ENCODE results near the gene TUBA4A. TPM values are rescaled to one million over a fixed set of nuclear protein-coding genes. Genes with fewer than 3 reads are reported as not detected.
"Not testable (repeated sequence)": the region's sequence is repeated elsewhere in the genome, so short reads cannot be mapped to it uniquely, and the experiment has no call there.

TUBA4A gene
- total RNA-seq, 2 donors from 2014 or later = 17.8 to 20.2 TPM

DNA sequence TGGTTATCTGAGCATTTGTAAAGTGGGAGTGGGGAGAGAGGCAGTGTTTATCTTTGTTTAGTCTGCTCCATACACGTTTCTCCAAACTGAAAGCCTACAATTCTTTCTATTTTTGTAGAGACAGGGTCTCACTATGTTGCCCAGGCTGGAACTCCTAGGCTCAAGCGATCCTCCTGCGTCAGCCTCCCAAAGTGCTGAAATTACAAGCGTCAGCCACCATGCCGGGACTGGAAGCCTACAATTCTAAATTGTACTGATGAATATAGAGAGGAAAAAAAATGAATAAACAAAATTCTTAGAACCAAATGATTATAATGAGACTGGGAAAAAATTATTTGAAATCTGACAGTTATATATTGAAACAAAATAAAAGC, 48.6 kb downstream of the TUBA4A start:
- DNase-seq (no peak), ATAC-seq (no peak)
- peaks cover 0 to 1% of the 10 kb centered on the region in 2 donors for H3K36me3 ChIP-seq (replicated peaks in 1 of 2; ENCODE audit: insufficient read depth in 1 of 2, low read depth in 2 of 2)
- 82 to 83% methylated on average over 5 of the region's 5 CpGs for WGBS, 2 donors
- no peak overlapping the region for H3K4me3 ChIP-seq
- no peak overlapping the region for H3K27ac ChIP-seq
- H3K27me3 ChIP-seq = no peaks in the 10 kb centered on the region
- no peak for TF ChIP-seq POLR2A (IDR thresholded peaks at IDR 0.05)
- TF ChIP-seq, protein P1, sequence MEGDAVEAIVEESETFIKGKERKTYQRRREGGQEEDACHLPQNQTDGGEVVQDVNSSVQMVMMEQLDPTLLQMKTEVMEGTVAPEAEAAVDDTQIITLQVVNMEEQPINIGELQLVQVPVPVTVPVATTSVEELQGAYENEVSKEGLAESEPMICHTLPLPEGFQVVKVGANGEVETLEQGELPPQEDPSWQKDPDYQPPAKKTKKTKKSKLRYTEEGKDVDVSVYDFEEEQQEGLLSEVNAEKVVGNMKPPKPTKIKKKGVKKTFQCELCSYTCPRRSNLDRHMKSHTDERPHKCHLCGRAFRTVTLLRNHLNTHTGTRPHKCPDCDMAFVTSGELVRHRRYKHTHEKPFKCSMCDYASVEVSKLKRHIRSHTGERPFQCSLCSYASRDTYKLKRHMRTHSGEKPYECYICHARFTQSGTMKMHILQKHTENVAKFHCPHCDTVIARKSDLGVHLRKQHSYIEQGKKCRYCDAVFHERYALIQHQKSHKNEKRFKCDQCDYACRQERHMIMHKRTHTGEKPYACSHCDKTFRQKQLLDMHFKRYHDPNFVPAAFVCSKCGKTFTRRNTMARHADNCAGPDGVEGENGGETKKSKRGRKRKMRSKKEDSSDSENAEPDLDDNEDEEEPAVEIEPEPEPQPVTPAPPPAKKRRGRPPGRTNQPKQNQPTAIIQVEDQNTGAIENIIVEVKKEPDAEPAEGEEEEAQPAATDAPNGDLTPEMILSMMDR (IDR thresholded peaks at IDR 0.05) = no peak
- H3K4me1 ChIP-seq = peaks cover 26% of the 10 kb centered on the region
- intact Hi-C loops (cut with DNase I) = no loop called here
- no peaks in the 10 kb centered on the region for H3K9me3 ChIP-seq

DNA sequence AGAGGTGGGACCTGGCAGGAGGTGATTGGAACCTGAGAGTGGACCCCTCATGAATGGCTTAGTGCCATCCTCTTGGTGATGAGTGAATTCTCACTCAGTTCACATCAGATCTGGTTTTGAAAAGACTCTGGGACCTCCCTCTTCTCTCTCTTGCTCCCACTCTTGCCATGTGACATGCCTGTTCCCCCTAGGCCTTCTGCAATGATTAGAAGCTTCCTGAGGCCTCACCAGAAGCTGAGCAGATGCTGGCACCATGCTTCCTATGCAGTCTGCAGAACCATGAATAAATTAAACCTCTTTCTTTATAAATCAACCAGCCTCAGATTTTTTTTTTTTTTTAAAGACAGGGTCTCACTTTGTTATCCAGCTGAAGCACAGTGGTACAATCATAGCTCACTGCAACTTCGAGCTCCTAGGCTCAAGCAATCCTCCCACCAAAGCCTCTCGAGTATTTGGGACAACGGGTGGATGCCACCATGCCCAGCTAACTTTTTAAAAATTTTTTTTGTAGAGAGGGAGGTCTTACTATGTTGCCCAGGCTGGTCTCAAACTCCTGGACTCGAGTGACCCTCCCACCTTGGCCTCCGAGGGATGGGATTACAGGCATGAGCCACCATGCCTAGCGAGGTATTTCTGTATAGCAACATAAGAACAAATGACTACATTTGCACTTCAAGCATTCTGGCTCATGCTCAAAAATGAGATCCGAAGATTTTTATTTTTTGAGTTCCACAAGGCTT, 49.1 kb downstream of the TUBA4A start:
- no peaks in the 10 kb centered on the region for H3K9me3 ChIP-seq
- H3K27ac ChIP-seq = no peak overlapping the region
- peaks cover 0 to 1% of the 10 kb centered on the region in 2 donors for H3K36me3 ChIP-seq (replicated peaks in 1 of 2; ENCODE audit: insufficient read depth in 1 of 2, low read depth in 2 of 2)
- ATAC-seq (no peak), DNase-seq (peak in 1 of 4 donors; percentile 2)
- intact Hi-C loops (cut with DNase I) = no loop called here
- WGBS, 2 donors = 95% methylated on average over 7 of the region's 7 CpGs
- H3K4me1 ChIP-seq = peaks cover 26% of the 10 kb centered on the region
- TF ChIP-seq POLR2A (IDR thresholded peaks at IDR 0.05) = no peak
- TF ChIP-seq, protein P1 (IDR thresholded peaks at IDR 0.05) = no peak
- no peaks in the 10 kb centered on the region for H3K27me3 ChIP-seq
- H3K4me3 ChIP-seq = no peak overlapping the region

DNA sequence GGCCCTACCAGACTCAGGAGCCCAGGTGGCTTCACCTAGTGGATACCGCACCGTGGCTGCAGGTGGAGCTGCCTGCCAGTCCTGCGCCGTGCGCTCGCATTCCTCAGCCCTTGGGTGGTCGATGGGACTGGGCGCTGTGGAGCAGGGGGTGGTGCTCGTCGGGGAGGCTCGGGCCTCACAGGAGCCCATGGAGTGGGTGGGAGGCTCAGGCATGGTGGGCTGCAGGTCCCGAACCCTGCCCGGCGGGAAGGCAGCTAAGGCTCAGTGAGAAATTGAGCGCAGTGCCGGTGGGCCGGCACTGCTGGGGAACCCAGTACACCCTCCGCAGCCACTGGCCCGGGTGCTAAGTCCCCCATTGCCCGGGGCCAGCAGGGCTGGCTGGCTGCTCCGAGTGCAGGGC, 52.4 kb downstream of the TUBA4A start:
- DNase-seq; H3K36me3 ChIP-seq (replicated peaks in 1 of 2; ENCODE audit: insufficient read depth in 1 of 2, low read depth in 2 of 2); ATAC-seq; H3K9me3 ChIP-seq; H3K27me3 ChIP-seq; H3K4me3 ChIP-seq; intact Hi-C loops (cut with DNase I): not testable (repeated sequence)
- peak overlapping the region in 2 of 4 donors; percentile 49 to 53 for H3K27ac ChIP-seq
- peaks cover 13% of the 10 kb centered on the region for H3K4me1 ChIP-seq
- WGBS, 2 donors = 77% methylated on average over 21 of the region's 21 CpGs; no CpG with 5 or more reads in 1 of the 2 donors

DNA sequence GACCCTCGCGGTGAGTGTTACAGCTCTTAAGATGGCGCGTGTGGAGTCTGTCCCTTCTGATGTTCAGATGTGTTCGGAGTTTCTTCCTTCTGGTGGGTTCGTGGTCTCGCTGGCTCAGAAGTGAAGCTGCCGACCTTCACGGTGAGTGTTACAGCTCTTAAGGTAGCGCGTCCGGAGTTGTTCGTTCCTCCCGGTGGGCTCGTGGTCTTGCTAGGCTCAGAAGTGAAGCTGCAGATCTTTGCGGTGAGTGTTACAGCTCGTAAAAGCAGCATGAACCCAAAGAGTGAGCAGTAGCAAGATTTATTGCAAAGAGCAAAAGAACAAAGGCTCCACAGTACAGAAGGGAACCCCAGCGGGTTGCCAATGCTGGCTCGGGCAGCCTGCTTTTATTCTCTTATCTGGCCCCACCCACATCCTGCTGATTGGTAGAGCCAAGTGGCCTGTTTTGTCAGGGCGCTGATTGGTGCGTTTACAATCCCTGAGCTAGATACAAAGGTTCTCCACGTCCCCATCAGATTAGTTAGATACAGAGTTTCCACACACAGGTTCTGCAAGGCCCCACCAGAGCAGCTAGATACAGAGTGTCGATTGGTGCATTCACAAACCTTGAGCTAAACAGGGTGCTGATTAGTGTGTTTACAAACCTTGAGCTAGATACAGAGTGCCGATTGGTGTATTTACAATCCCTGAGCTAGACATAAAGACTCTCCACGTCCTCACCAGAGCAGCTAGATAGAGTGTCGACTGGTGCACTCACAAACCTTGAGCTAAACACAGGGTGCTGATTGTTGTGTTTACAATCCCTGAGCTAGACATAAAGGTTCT, 53.0 kb downstream of the TUBA4A start:
- WGBS, 2 donors = 64 to 77% methylated on average over 19 to 26 of the region's 26 CpGs
- intact Hi-C loops (cut with DNase I) = not testable (repeated sequence)

More for the DNA sequence above, 53.0 kb downstream of the TUBA4A start:
- not testable (repeated sequence) for H3K4me1 ChIP-seq; ATAC-seq; H3K27me3 ChIP-seq; H3K4me3 ChIP-seq; H3K36me3 ChIP-seq (replicated peaks in 1 of 2; ENCODE audit: insufficient read depth in 1 of 2, low read depth in 2 of 2); H3K9me3 ChIP-seq
- peak in 2 of 4 donors; percentile 9 to 38 for DNase-seq
- peak overlapping the region in 2 of 4 donors; percentile 49 to 53 for H3K27ac ChIP-seq
- TF ChIP-seq POLR2A (IDR thresholded peaks at IDR 0.05) = peak in 2 of 3 donors; percentile 80 to 82

MicroRNAs within 50 kb of the gene (microRNA counts, 767-probe panel; counts per million panel counts)
- 0 to 736 counts per million in 2 donors for microRNA hsa-miR-153

Small RNA genes within 50 kb of the gene (microRNA-seq; reads per million reads assigned to microRNA genes)
- 0 reads per million in 2 donors for gene MIR153-1 (ENCODE audit: borderline number of aligned reads in 2 of 2, borderline replicate concordance in 2 of 2)

Small RNA genes within 50 kb of the gene (small RNA-seq; reads per million reads assigned to genes)
- not detected for gene MIR153-1

Other genes with a start within 250 kb of the TUBA4A start
- not detected for gene CFAP65, start 212.4 kb downstream of the TUBA4A start, total RNA-seq
- gene IHH, start 193.0 kb downstream of the TUBA4A start, total RNA-seq = 1 to 10 TPM in 1 of 2 donors, not detected in 1; 1.0 TPM
- gene NHEJ1, start 93.1 kb downstream of the TUBA4A start, total RNA-seq = 1 to 10 TPM; 8.9 to 9.3 TPM
- 1 to 10 TPM; 3.1 to 8.2 TPM for gene SLC23A3, start 83.9 kb downstream of the TUBA4A start, total RNA-seq
- gene CNPPD1, start 77.0 kb downstream of the TUBA4A start, total RNA-seq = 10 to 100 TPM; 25.7 to 27.4 TPM
- gene RETREG2, start 75.6 kb downstream of the TUBA4A start, total RNA-seq = 10 to 100 TPM; 41.9 to 43.6 TPM
- 10 to 100 TPM; 36.9 to 43.3 TPM for gene ZFAND2B, start 47.1 kb downstream of the TUBA4A start, total RNA-seq
- gene ABCB6, start 35.0 kb downstream of the TUBA4A start, total RNA-seq = 10 to 100 TPM; 10.5 to 11.7 TPM
- gene ATG9A, start 24.3 kb downstream of the TUBA4A start, total RNA-seq = 10 to 100 TPM; 21.0 to 27.7 TPM
- 10 to 100 TPM; 67.5 to 95.3 TPM for gene ANKZF1, start 24.1 kb downstream of the TUBA4A start, total RNA-seq
- gene GLB1L, start 8.5 kb downstream of the TUBA4A start, total RNA-seq = 10 to 100 TPM in 1 of 2 donors, 1 to 10 TPM in 1; 3.1 to 11.2 TPM
- 10 to 100 TPM in 1 of 2 donors, 1 to 10 TPM in 1; 8.0 to 16.8 TPM for gene STK16, start 8.4 kb downstream of the TUBA4A start, total RNA-seq
- gene TUBA4B, start 675 bp downstream of the TUBA4A start, total RNA-seq = not detected
- gene DNAJB2, start 25.4 kb upstream of the TUBA4A start, total RNA-seq = 10 to 100 TPM; 60.3 to 68.0 TPM
- 10 to 100 TPM; 18.7 to 19.8 TPM for gene PTPRN, start 55.5 kb upstream of the TUBA4A start, total RNA-seq
- gene RESP18, start 78.8 kb upstream of the TUBA4A start, total RNA-seq = not detected
- 10 to 100 TPM; 18.4 to 24.7 TPM for gene DNPEP, start 134.0 kb upstream of the TUBA4A start, total RNA-seq
- gene DES, start 164.5 kb upstream of the TUBA4A start, total RNA-seq = 10 to 100 TPM; 12.7 to 23.1 TPM
- gene SPEG, start 180.9 kb upstream of the TUBA4A start, total RNA-seq = 1 to 10 TPM; 2.9 to 3.6 TPM
- gene GMPPA, start 245.0 kb upstream of the TUBA4A start, total RNA-seq = 10 to 100 TPM; 40.5 to 57.4 TPM